ENCODE results near the gene SSR4. TPM values are rescaled to one million over a fixed set of nuclear protein-coding genes. Genes with fewer than 3 reads are reported as not detected.
A peak's percentile ranks its signal among the peaks of the same experiment; 100 is the strongest.

Gene SSR4
- total and polyA plus RNA-seq, 8 donors: 368 to 925 (median 398) TPM

GRCh38 chrX:153824348-153824747 is 29.9 kb downstream of the SSR4 start:
- no peaks in the 10 kb centered on the region for H3K36me3 ChIP-seq
- ATAC-seq: no peak
- no peak for FAIRE-seq
- no peak overlapping the region for H3K4me3 ChIP-seq
- WGBS, 2 donors: 78 to 80% methylated on average over 10 of the region's 10 CpGs
- no peak overlapping the region for H3K27ac ChIP-seq
- DNase-seq: no peak
- TF ChIP-seq, protein P1, sequence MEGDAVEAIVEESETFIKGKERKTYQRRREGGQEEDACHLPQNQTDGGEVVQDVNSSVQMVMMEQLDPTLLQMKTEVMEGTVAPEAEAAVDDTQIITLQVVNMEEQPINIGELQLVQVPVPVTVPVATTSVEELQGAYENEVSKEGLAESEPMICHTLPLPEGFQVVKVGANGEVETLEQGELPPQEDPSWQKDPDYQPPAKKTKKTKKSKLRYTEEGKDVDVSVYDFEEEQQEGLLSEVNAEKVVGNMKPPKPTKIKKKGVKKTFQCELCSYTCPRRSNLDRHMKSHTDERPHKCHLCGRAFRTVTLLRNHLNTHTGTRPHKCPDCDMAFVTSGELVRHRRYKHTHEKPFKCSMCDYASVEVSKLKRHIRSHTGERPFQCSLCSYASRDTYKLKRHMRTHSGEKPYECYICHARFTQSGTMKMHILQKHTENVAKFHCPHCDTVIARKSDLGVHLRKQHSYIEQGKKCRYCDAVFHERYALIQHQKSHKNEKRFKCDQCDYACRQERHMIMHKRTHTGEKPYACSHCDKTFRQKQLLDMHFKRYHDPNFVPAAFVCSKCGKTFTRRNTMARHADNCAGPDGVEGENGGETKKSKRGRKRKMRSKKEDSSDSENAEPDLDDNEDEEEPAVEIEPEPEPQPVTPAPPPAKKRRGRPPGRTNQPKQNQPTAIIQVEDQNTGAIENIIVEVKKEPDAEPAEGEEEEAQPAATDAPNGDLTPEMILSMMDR (IDR thresholded peaks at IDR 0.05): no peak
- peaks cover 0 to 28% (median 1%) of the 10 kb centered on the region in 4 donors for H3K27me3 ChIP-seq
- H3K4me1 ChIP-seq: no peaks in the 10 kb centered on the region
- intact Hi-C loops (cut with DNase I): no loop called here
- H3K9me3 ChIP-seq: no peaks in the 10 kb centered on the region

GRCh38 chrX:153825042-153825441 is 30.6 kb downstream of the SSR4 start:
- no peaks in the 10 kb centered on the region for H3K4me1 ChIP-seq
- 66 to 75% methylated on average over 8 of the region's 8 CpGs for WGBS, 2 donors
- peaks cover 0 to 23% (median 1%) of the 10 kb centered on the region in 4 donors for H3K27me3 ChIP-seq
- TF ChIP-seq, protein P1 (IDR thresholded peaks at IDR 0.05): no peak
- H3K4me3 ChIP-seq: no peak overlapping the region
- FAIRE-seq (no peak), ATAC-seq (no peak), DNase-seq (no peak)
- no peaks in the 10 kb centered on the region for H3K36me3 ChIP-seq
- H3K27ac ChIP-seq: no peak overlapping the region
- no peaks in the 10 kb centered on the region for H3K9me3 ChIP-seq
- intact Hi-C loops (cut with DNase I): no loop called here

DNA sequence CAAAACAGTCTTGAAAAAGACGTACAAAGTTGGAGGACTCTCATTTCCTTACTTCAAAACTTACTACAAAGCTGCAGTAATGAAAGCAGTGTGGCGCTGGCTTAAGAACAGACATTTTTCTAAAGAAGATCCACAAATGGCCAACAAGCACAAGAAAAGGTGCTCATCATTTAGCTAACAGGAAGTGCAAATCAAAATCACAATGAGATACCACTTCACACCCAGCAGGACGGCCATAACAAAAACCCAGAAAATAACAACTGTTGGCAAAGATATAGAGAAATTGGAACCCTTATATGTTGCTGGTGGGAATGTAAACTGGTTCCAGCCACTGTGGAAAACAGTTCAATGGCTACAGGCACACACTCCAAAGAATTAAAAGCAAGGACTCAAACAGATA is 32.5 kb downstream of the SSR4 start:
- no peaks in the 10 kb centered on the region for H3K36me3 ChIP-seq
- FAIRE-seq: no peak
- intact Hi-C loops (cut with DNase I): no loop called here
- TF ChIP-seq, protein P1 (IDR thresholded peaks at IDR 0.05): no peak
- peaks cover 0 to 11% (median 1%) of the 10 kb centered on the region in 4 donors for H3K27me3 ChIP-seq
- no peaks in the 10 kb centered on the region for H3K9me3 ChIP-seq
- ATAC-seq: no peak
- WGBS, 2 donors: 61 to 78% methylated on average over 3 of the region's 3 CpGs
- no peaks in the 10 kb centered on the region for H3K4me1 ChIP-seq
- no peak for DNase-seq
- H3K4me3 ChIP-seq: no peak overlapping the region
- no peak overlapping the region for H3K27ac ChIP-seq

GRCh38 chrX:153827903-153828302 is 33.4 kb downstream of the SSR4 start:
- H3K4me3 ChIP-seq: no peak overlapping the region
- ATAC-seq (no peak), FAIRE-seq (no peak), DNase-seq (no peak)
- TF ChIP-seq, protein P1 (IDR thresholded peaks at IDR 0.05): no peak
- H3K4me1 ChIP-seq: no peaks in the 10 kb centered on the region
- intact Hi-C loops (cut with DNase I): no loop called here
- 73 to 87% methylated on average over 9 of the region's 9 CpGs for WGBS, 2 donors
- H3K27ac ChIP-seq: no peak overlapping the region
- H3K36me3 ChIP-seq: no peaks in the 10 kb centered on the region
- H3K9me3 ChIP-seq: no peaks in the 10 kb centered on the region
- peaks cover 0 to 14% (median 1%) of the 10 kb centered on the region in 4 donors for H3K27me3 ChIP-seq

DNA sequence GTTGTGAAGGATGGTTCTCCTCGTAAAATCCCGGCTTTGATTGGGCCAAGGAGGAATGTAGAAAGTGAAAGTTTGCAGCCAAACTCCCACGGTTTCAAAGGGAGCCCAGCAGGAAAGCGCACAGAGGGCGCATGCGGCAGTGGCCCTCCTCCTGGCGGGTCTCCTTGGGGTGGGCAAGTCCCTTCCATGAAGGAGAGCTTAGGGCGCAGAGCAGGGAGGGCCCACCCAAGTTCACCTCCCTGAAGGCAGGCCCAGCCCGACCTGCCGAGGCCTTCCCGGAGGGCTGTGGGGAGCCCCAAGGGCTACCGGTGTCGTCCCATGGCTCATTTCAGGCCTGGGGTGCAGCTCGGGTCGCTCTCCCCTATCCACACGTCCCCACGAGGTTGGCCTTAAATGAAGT is 33.8 kb downstream of the SSR4 start:
- TF ChIP-seq, protein P1 (IDR thresholded peaks at IDR 0.05): no peak
- H3K27me3 ChIP-seq: peaks cover 0 to 14% (median 1%) of the 10 kb centered on the region in 4 donors

More for the DNA sequence above, 33.8 kb downstream of the SSR4 start:
- intact Hi-C loops (cut with DNase I): no loop called here
- no peak overlapping the region for H3K27ac ChIP-seq
- H3K9me3 ChIP-seq: no peaks in the 10 kb centered on the region
- DNase-seq: peak in 1 of 6 donors; percentile 55
- no peaks in the 10 kb centered on the region for H3K4me1 ChIP-seq
- no peak for FAIRE-seq
- no peaks in the 10 kb centered on the region for H3K36me3 ChIP-seq
- ATAC-seq: no peak
- WGBS, 2 donors: 42 to 64% methylated on average over 17 of the region's 17 CpGs
- H3K4me3 ChIP-seq: no peak overlapping the region
